Uterus (tissue), 4 donors: Measurements from ENCODE around the gene B3GNT9. TPM values are rescaled to one million over a fixed set of nuclear protein-coding genes. Genes with fewer than 3 reads are reported as not detected.

ENCODE experiments used
- DNase-seq, 2 donors: peaks; one replicate each; pipeline ENCODE4 v3.0.0-alpha.2; 2019 to 2020
- H3K27ac ChIP-seq, 2 donors: fragments of 200-600 bp; sonication (generic); 1 replicate in 1 of 2; 2 replicates in 1 of 2; pipeline ENCODE4 v1.5.1; 2016 to 2018
- H3K27me3 ChIP-seq, 2 donors: fragments of 200-600 bp; sonication (generic); one replicate each; pipeline ENCODE4 v1.5.1; 2018 to 2019; ENCODE audit warnings: control low read depth in 1 of 2
- H3K36me3 ChIP-seq, 2 donors: fragments of 200-600 bp; sonication (generic); one replicate each; pipeline ENCODE4 v1.5.1; 2019; ENCODE audit warnings: control low read depth in 1 of 2
- H3K4me1 ChIP-seq, 2 donors: fragments of 200-600 bp; sonication (generic); one replicate each; pipeline ENCODE4 v1.5.1; 2018 to 2019; ENCODE audit warnings: control low read depth in 1 of 2
- H3K4me3 ChIP-seq, 2 donors: fragments of 200-600 bp; sonication (generic); 1 replicate in 1 of 2; 2 replicates in 1 of 2; pipeline ENCODE4 v1.5.1; 2018 to 2019; ENCODE audit warnings: mild to moderate bottlenecking in 1 of 2
- H3K9me3 ChIP-seq, 2 donors: fragments of 200-600 bp; sonication (generic); one replicate each; pipeline ENCODE4 v1.5.1; 2019; ENCODE audit warnings: control low read depth in 1 of 2
- CTCF ChIP-seq, 4 experiments: fragments of 200-600 bp in 2 of 4; fragments of 450-650 bp in 2 of 4; sonication (generic) in 2 of 4; IDR thresholded peaks; one replicate each; pipeline ENCODE4 v1.5.1; 2016 to 2019; ENCODE audit warnings: antibody characterized with exemption in 4 of 4, mild to moderate bottlenecking in 2 of 4, moderate library complexity in 1 of 4
- POLR2A ChIP-seq, 2 donors: fragments of 450-650 bp; IDR thresholded peaks; one replicate each; pipeline ENCODE4 v1.6.1; 2016; ENCODE audit warnings: antibody characterized with exemption in 2 of 2, mild to moderate bottlenecking in 1 of 2, moderate library complexity in 1 of 2
- intact Hi-C: fragments of 100-400 bp; cut with DNase I; formaldehyde crosslinking; loops from one replicate; pipeline ENCODE4 v1.15.1; 2023; ENCODE audit warnings: low total_unique reads
- total RNA-seq, 4 donors: library from RNA; depleted of rRNA in 3 of 4; stranded (reverse); fragments of >200 nt in 3 of 4; gene quantifications; one replicate each; pipeline versions ENCODE4 v1.1.0 to v1.2.4, GENCODE V29; 2014 to 2023
- donor health status: DM: yes; HTN: yes; CAD: no.

B3GNT9 gene
- total RNA-seq, 4 donors from 2014 or later: 2.4 to 40.1 (median 15.1) TPM

DNA sequence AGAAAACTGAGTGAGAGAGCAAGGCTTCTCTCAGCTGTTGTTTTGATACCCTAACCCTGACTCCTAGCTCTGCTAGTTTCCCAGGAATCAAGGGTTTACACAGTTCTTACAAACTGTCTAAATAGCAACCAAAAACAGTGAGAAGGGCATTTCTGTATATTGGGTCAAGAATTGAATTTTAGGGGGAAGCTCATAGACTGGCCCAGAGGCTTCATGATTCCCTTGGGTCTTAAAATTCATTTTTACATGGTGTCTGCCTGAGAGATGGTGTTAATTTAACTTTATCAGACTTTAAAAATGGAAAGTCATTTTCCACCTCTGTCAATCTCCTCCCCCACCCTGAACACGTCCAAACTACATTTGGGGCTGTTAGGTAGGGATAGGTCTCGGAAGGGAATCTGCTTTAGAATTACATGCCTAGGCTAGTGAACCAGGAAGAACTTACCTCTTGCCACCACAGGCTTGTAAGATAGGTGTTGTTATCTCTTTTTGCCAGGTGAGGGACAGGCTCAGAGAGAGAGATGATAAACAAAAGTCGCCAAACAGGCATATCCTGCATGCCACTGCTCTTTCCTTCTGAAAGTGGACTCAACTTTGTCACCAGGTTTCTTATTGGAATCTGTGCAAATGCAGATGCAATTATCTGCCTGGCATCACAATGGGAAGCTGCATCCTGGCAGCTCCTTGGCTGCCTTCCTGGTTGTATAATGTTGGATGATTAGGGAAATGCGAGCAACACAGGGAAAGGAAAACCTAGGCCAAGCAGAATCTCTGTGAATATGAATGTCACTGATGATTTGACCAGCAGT is 38.0 kb downstream of the B3GNT9 start:
- Histone ChIP-seq H3K27me3 (no peaks in the 10 kb centered on the region), H3K9me3 (no peaks in the 10 kb centered on the region), H3K27ac (no peak overlapping the region), H3K36me3 (no peaks in the 10 kb centered on the region), H3K4me3 (no peak overlapping the region), H3K4me1 (peaks cover 0 to 8% of the 10 kb centered on the region in 2 donors)
- intact Hi-C loops: no loop called here
- TF ChIP-seq POLR2A (IDR thresholded peaks at IDR 0.05): no peak
- TF ChIP-seq CTCF (IDR thresholded peaks at IDR 0.05): no peak
- no peak for DNase-seq

GRCh38 chr16:67111951-67112444 is 38.8 kb downstream of the B3GNT9 start:
- H3K4me3 ChIP-seq: no peak overlapping the region
- intact Hi-C loops: no loop called here
- no peaks in the 10 kb centered on the region for H3K9me3 ChIP-seq
- no peaks in the 10 kb centered on the region for H3K36me3 ChIP-seq
- TF ChIP-seq POLR2A (IDR thresholded peaks at IDR 0.05): no peak
- TF ChIP-seq CTCF (IDR thresholded peaks at IDR 0.05): no peak
- no peaks in the 10 kb centered on the region for H3K27me3 ChIP-seq
- H3K4me1 ChIP-seq: peaks cover 0 to 8% of the 10 kb centered on the region in 2 donors
- no peak overlapping the region for H3K27ac ChIP-seq
- no peak for DNase-seq

DNA sequence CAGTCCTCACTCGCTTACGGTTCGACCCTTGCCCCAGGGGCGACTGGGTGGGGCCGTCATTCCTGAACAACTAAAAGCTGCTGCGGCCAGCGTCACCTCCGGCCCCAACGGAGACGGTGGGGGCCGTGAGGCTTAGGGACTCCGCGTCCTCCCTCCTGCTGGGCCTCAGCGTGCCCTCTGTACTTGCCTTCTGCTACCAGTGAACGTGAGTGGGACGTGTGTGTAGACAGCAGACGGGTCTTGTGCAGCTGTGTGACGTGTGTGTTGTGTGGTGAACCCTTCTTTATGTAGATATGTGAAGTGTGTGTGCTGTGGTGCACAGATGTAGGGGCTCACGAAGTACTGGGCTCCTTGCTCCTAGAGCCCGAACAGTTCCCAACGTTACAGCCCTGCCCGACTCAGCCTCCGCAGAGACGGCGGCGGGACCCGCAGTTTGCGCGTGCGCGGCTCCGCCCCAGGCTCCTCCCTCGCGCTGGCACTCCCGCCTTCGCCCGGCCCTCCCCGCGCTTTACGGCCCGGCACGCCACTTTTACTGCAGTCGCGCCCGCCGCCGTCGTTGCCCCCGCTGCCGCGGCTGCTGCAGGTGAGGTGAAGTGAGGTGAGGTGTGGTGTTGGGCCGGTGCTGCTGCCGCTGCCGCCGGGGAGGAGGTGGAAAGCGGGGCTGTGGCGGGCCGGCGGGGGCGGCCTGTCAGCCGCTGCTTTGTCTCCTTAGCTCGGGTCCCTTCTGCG is 41.2 kb downstream of the B3GNT9 start, which contains the start of gene PHAF1:
Gene PHAF1 (plus strand): TSS at position 535 of the 729 bp plus-strand sequence. CDS start 235 bp downstream, outside the sequence.
- H3K27me3 ChIP-seq: no peaks in the 10 kb centered on the region
- TF ChIP-seq CTCF (IDR thresholded peaks at IDR 0.05) (peak in 2 of 4 experiments; percentile 7 to 33), POLR2A (IDR thresholded peaks at IDR 0.05) (peak; percentile 81 to 83)
- no peaks in the 10 kb centered on the region for H3K9me3 ChIP-seq
- H3K36me3 ChIP-seq: no peaks in the 10 kb centered on the region
- peaks cover 0 to 8% of the 10 kb centered on the region in 2 donors for H3K4me1 ChIP-seq
- H3K4me3 ChIP-seq: peak within 1 kb of the TSS; percentile 80 to 82
- DNase-seq: peak; percentile 90 to 96
- intact Hi-C loops: no loop called here
- peak within 1 kb of the TSS; percentile 76 to 80 for H3K27ac ChIP-seq

DNA sequence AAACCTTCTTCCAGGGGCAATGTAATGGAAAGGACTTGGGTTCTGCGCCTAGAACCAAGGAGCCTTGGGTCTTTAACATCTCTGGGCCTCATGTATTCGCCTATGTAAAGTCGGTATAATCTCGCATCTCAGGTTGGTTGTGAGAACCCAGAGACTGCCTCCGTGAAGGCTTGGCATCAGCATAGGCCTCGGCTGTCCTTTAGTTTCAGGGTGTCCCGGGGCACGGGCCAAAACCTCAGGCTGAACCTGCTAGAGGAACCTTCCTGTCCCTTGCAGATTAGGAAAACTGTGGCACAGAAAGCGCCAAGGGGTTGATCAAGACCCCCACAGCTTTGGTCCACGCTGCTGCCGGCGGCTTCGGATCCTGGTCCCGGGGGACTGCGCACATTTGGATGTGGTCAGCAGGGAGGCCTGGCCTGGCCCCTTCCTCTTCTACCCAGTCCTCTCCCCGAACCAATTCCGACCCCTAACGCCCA is 41.8 kb downstream of the B3GNT9 start:
- peak overlapping the region; percentile 80 to 82 for H3K4me3 ChIP-seq
- DNase-seq: no peak
- H3K27ac ChIP-seq: peak overlapping the region; percentile 76 to 80
- H3K36me3 ChIP-seq: no peaks in the 10 kb centered on the region
- no peaks in the 10 kb centered on the region for H3K27me3 ChIP-seq
- intact Hi-C loops: no loop called here
- H3K4me1 ChIP-seq: peaks cover 0 to 8% of the 10 kb centered on the region in 2 donors
- H3K9me3 ChIP-seq: no peaks in the 10 kb centered on the region
- no peak for TF ChIP-seq POLR2A (IDR thresholded peaks at IDR 0.05)
- no peak for TF ChIP-seq CTCF (IDR thresholded peaks at IDR 0.05)
